NCI-H1092 treated with DMSO at 0.1 percent for 48 hours (cell line): Measurements from ENCODE around the gene RNF19B.

Experiments
- DNase-seq: peaks from one replicate; lab custom pipeline; 2025; lab: John Stamatoyannopoulos, UW

The RNF19B gene

GRCh38 chr1:32900956-32901822 lies 63.4 kb downstream of the RNF19B start, which contains the start of gene TMEM54:
TMEM54 (minus strand) TSS chr1:32901389; CDS start chr1:32901238, 151 bp downstream.
- DNase-seq: no peak

- no peak for DNase-seq
Measured at GRCh38 chr1:32900371-32900955, 64.1 kb downstream of the RNF19B start.

GRCh38 chr1:32899586-32900296 lies 64.9 kb downstream of the RNF19B start:
- DNase-seq: no peak

GRCh38 chr1:32898958-32899357 lies 65.7 kb downstream of the RNF19B start:
- DNase-seq: no peak

- no peak for DNase-seq
Measured at GRCh38 chr1:32898056-32898455, 66.6 kb downstream of the RNF19B start.

GRCh38 chr1:32897082-32898049 lies 67.2 kb downstream of the RNF19B start:
- no peak for DNase-seq

- DNase-seq: no peak
Measured at GRCh38 chr1:32896451-32896850, 68.2 kb downstream of the RNF19B start.

- no peak for DNase-seq
Measured at GRCh38 chr1:32895325-32896215, 69.0 kb downstream of the RNF19B start.

- no peak for DNase-seq
Measured at GRCh38 chr1:32894681-32895080, 69.9 kb downstream of the RNF19B start.

GRCh38 chr1:32894019-32894600 lies 70.5 kb downstream of the RNF19B start:
- no peak for DNase-seq

GRCh38 chr1:32893198-32894018 lies 71.2 kb downstream of the RNF19B start:
- DNase-seq: peak; percentile 74

GRCh38 chr1:32892368-32893197 lies 72.0 kb downstream of the RNF19B start:
- DNase-seq: peak; percentile 74

GRCh38 chr1:32891630-32892029 lies 73.0 kb downstream of the RNF19B start:
- DNase-seq: no peak

GRCh38 chr1:32891241-32891570 lies 73.4 kb downstream of the RNF19B start:
- no peak for DNase-seq

- DNase-seq: no peak
Measured at GRCh38 chr1:32890516-32891240, 73.9 kb downstream of the RNF19B start.

- DNase-seq: no peak
Measured at GRCh38 chr1:32889731-32890278, 74.8 kb downstream of the RNF19B start.

- DNase-seq: no peak
Measured at GRCh38 chr1:32888677-32889420, 75.8 kb downstream of the RNF19B start.
